Left ventricle myocardium superior (tissue), 1 donor: Measurements from ENCODE around the gene NCOA1. TPM values are rescaled to one million over a fixed set of nuclear protein-coding genes. Genes with fewer than 3 reads are reported as not detected.
"Not testable (repeated sequence)": the region's sequence is repeated elsewhere in the genome, so short reads cannot be mapped to it uniquely, and the experiment has no call there.

ENCODE experiments used
- ATAC-seq: fragments of 200-7000 bp; cut with Tn5 transposase; one replicate; pipeline ENCODE4 v1.9.1; 2020; ENCODE audit warnings: mild to moderate bottlenecking, moderate library complexity
- DNase-seq: peaks from one replicate; pipeline ENCODE4 v3.0.0-alpha.2; 2020
- intact Hi-C: fragments of 100-400 bp; cut with micrococcal nuclease; formaldehyde crosslinking; loops from one replicate; pipeline ENCODE4 v1.11.0; 2022
- total RNA-seq: library from RNA; stranded (reverse); fragmentation: NEBNext Ultra II Directional; extraction: Animal tissue kit (Norgen Biotek cat#: 25700); gene quantifications from one replicate; pipeline ENCODE4 v1.2.1, GENCODE V29; 2021
- donor health status: DM: no; HTN: yes; CAD: no; lungs with severe emphysema.

Gene NCOA1
- total RNA-seq, 1 donor from 2014 or later = 34.3 TPM

DNA sequence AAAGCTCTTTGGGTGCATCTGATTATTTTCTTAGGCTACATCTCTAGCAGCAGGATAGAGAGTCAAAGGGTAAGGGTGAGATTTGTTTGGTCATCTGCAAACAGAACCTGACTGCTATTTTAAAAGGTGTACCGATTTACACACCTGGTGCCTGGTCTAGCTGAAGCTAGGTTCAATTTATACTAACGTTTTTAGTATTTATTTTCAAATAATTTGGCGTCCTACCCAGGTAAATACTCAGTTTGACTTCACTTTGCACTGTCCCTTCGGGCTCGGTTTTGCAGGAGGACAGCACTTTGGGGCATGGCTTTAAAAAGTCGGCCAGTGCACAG is 301.5 kb downstream of the NCOA1 start:
- intact Hi-C loops = no loop called here
- no peak for DNase-seq
- ATAC-seq = no peak

DNA sequence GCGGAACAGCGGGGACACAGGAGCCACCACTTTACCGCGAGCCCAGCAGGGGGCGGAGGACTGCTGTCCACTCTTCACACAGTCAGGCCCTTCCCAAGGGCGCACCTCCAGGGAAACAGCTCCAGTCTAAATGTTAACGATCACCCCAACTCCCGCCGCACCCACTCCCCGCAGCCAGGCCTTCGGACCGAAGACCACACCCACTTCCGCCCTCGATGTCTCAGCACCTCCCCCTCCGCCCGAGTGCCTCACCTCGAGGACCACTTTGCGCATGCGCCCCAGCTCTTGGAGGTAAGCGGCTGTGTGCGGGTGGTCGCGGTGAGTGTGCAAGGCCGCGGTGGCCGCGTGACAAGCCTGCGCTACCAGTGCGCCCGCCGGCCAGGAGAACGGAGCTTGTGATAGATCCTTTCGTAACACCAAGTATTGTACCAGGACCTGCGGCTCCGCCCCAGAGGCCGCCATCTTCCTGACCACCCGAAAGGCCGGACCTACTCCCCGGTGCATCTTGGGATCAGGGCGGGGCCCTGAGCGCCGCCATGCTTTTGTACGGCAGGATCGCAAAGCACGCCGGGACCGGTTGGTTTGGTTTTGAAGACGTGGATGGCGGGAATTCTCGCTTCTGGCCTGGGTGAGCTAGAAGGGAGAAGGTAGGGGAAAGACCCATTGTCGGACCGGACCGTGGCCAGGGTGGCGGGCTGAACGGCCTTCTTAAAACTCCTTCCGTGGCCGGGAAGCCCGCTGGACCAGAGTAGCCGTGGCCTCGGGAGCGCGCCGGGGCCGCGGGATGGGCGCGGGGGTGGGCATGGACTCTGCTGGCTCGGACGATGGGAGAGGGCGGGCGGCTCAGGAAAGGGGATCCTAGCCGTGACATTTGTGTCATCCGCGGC is 302.1 kb downstream of the NCOA1 start, which contains the start of the genes CENPO and PTRHD1:
Gene CENPO, plus strand, starts transcription at position 552 of the 887 bp plus-strand sequence. CDS start 495 bp downstream, outside the sequence.
Gene PTRHD1, minus strand, starts transcription at position 518 of the 887 bp plus-strand sequence. Its CDS starts 14 bp downstream, at position 504.
- intact Hi-C loops = no loop called here
- ATAC-seq (peak; percentile 99), DNase-seq (peak; percentile 97)

DNA sequence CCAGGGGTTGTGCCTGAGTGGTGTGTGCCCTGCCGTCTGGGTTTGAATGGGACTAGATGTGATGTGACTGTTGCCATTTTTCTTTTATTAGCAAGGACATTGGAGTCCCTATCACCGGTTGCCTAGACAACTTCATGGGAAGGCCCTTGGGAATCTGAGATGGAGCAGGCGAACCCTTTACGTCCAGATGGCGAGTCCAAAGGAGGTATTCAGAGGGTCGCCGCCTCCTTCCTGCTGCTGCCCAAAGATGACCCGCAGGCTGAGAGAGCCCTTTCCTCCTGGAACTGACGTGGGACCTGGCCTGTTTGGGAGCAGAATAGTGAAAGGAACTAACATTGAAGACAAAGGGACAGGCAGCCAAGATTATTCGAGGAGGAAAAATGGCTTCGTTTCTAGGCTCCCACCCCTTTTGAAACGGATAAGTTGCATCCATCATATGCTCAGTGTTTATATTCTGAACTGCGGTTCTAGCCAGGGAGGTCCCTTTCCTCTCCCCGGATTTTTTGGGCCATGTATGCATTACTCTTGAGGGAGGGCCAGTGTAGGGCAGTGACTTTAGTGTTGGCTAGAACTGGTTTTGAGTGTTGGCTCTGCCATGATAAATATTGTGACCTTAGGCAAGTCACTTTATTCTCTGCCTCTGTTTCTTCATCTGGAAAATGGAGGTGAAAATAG is 302.8 kb downstream of the NCOA1 start:
- ATAC-seq = no peak
- no peak for DNase-seq
- intact Hi-C loops = no loop called here

DNA sequence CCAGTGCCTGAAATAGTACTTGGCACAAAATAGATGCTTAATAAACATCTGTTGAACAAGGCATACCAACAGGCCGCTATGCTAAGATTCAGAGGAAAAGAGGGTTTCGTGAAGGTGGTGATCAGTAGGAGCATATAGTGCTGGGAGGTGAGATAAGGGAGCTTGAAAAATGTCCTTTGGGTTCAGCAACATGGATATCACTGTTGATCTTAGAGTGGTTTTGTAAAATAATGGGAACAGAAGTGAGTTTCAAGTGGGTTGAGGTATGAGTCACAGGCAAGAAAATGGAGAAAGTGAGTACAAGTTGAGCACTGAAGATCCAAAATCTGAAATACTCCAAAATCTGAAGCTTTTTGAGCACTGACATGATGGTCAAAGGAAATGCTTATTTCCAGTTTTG is 306.6 kb downstream of the NCOA1 start:
- ATAC-seq = no peak

DNA sequence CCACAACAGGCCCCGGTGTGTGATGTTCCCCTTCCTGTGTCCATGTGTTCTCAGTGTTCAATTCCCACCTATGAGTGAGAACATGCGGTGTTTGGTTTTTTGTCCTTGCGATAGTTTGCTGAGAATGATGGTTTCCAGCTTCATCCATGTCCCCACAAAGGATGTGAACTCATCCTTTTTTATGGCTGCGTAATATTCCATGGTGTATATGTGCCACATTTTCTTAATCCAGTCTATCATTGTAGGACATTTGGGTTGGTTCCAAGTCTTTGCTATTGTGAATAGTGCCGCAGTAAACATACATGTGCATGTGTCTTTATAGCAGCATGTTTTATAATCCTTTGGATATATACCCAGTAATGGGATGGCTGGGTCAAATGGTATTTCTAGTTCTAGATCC is 309.4 kb downstream of the NCOA1 start:
- intact Hi-C loops, ATAC-seq: not testable (repeated sequence)

More for the DNA sequence above, 306.6 kb downstream of the NCOA1 start:
- intact Hi-C loops = no loop called here
- DNase-seq = no peak

DNA sequence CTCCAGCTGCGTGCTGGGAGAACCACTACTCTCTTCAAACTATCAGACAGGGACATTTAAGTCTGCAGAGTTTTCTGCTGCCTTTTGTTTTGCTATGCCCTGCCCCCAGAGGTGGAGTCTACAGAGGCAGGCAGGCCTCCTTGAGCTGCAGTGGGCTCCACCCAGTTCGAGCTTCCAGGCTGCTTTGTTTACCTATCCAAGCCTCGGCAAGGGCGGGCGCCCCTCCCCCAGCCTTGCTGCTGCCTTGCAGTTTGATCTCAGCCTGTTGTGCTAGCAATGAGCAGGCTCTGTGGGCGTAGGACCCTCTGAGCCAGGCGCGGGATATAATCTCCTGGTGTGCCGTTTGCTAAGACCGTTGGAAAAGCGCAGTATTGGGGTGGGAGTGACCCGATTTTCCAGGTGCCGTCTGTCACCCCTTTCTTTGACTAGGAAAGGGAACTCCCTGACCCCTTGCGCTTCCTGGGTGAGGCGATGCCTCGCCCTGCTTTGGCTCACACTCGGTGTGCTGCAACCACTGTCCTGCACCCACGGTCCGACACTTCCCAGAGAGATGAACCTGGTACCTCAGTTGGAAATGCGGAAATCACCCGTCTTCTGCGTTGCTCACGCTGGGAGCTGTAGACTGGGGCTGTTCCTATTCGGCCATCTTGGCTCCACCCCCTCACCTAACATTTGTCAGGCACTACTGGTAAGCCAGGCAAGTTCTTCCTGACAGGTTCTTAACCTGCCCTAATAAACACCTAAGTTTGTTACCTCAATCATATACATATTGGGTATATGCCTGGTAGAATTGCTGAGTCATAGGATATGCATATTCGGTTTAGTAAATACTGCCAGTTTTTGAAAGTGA is 315.0 kb downstream of the NCOA1 start:
- ATAC-seq, intact Hi-C loops, DNase-seq: not testable (repeated sequence)

More for the DNA sequence above, 309.4 kb downstream of the NCOA1 start:
- not testable (repeated sequence) for DNase-seq

DNA sequence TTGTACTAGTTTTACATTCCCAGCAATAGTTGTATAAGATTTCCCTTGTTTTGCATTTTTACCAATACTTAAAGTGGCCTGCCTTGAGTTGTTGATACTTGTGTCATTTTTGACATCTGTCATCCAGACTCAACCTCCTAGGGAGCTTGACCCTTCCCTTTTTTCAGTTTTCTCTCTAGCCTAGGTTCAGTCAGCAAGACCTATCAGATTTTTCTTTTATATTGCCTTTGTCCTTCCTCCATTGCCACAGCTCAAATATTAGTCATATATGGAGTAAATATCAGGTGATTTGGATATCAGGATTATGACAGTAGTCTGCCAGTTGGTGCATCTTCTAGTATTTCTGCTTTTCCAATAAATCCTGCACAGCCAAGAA is 315.6 kb downstream of the NCOA1 start:
- intact Hi-C loops = no loop called here
- ATAC-seq (no peak), DNase-seq (no peak)

DNA sequence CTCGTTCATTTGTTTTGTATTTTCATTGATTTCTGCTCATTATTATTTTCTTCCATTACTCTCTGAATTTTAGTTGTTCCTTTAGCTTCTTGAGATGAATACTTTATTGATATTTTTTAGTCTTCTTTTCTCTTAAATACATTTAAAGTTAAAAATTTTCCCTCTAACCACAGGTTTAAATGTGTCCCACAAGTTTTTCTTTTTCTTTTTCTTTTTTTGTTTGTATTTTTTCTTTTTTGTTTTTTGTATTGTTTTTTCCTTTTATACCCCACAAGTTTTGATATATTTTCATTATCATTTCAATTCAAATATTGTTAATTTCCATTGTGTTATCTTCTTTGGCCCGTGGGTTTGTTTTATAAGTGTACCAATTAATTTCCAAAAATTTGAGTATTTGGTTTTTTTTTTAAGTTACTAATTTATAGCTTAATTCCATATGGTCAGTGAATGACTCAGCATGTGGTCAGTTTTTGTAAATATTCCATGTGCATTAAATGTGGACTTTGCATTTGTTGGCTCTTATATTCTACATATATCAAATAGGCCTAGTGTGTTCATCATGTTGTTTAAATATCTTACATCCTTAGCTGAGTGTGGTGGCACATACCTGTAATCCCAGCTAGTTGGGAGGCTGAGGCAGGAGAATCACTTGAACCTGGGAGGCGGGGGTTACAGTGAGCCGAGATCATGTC is 318.4 kb downstream of the NCOA1 start:
- intact Hi-C loops = no loop called here
- ATAC-seq (no peak), DNase-seq (no peak)

DNA sequence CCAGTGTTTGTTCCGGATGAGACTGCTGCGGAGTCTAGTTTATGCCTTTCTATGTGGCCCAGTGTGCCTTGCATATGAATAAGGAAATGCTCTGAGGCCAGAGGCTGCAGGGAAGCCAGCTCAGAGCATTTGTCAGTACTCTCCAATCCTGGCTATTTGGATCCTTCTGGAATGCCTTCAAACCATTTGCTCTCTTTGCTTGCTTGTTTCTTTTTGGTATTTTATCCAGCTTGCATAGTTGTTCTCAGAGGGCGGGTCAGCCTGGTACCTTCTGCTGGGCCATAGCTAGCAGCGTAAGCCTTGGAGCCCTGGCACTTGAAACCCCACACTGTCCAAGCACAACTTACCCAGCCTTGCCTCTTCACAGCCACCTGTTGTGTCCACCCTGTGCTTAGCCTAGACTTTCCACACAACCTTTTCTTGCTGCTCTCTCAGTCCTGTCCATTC is 322.7 kb downstream of the NCOA1 start:
- intact Hi-C loops = no loop called here
- no peak for ATAC-seq
- DNase-seq = no peak

DNA sequence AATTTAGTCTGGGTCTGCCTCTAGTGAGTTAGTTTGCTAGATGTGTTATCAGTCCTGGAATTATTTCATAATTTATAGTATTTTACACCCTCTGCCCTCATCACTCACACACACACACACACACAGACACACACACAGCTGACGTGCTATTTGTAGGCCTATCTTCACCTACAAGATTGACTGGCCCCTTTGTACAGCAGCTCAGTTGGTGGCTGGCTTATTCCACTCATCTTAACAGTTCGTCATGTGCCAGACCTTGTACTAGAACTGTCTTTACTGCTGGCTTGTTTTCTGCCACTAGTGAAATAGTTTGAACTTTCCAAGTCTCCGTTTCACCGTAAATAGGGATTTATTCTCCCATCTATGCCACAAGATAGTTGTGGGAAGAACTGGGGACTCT is 323.5 kb downstream of the NCOA1 start:
- DNase-seq = no peak
- no peak for ATAC-seq
- intact Hi-C loops = no loop called here

DNA sequence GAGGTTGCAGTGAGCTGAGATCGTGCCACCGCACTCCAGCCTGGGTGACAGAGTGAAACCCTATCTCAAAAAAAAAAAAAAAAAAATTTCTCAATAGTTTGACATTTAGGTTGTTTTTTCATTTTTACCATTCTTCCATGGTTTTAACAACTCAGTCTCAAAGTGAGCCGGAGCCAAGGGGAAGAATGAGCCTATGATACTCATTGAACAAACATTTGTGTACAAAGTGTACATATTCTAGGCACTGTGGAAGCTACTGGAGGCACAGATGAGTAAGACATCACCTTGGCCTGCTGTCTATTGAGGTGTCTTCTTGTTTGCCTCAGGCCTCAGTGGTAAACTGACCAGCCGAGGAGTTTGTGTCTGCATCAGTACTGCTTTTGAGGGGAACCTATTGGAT is 324.1 kb downstream of the NCOA1 start:
- intact Hi-C loops = no loop called here
- DNase-seq (no peak), ATAC-seq (no peak)

DNA sequence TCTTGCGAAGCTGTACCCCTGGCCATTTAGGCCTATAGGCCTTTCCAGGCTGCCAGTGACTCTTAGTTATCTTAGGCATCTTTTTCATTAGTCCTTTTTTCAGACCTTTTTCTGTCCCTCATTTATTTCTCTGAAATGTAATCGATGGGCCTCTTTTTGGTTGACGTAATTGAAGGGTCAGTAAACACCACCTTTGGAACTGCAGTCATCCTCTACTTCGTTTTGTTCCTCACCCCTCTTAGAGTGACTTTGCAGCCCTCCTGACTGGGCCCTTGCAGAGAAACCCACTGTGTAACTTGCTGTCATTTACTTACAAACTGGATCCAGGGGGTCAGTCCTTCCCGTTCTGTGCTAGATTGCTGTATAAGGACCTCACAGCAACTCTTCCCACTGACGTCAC is 325.4 kb downstream of the NCOA1 start:
- no peak for ATAC-seq
- no peak for DNase-seq
- intact Hi-C loops = no loop called here

DNA sequence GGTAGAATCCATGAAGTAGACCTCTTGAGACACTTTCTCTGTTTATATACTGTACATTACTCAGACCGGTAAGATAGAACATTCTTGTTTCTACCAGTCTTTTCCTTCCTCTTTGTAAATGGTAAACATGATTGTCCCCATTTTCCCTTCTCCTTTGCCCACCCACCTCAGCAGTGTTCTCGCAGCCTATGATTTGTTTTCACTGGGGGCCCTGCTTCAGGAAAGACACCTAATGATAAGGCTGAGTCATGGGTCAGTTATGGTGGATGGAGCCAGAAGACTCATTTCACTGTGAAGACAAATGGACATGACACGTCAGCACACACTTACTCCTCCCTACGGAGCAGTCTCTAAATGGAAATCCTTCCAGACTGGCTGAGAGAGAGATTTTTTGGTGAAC is 325.8 kb downstream of the NCOA1 start:
- DNase-seq (no peak), ATAC-seq (no peak)
- intact Hi-C loops = no loop called here

DNA sequence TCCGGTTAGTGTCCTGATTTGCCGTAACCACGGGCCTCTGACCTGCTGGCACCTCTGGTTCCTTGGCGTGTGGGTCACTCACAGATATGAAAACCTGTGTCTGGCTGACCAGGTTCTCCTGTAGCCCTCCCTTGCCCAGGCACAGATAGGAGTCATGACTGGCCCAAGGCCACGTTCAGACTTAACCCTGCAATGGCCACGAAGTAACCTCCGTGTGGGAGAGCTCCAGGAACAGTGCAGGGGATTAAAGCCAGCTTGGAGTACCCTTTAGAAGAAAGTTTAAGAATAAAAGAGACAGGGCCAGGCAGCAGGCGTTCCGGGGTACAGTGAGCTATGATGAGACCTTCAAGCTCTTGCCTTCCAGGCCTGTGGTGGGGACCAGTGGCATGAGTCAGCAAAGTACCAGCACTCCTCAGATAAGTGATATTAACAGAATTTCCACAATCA is 327.7 kb downstream of the NCOA1 start:
- DNase-seq = no peak
- intact Hi-C loops = no loop called here
- ATAC-seq = peak; percentile 67

DNA sequence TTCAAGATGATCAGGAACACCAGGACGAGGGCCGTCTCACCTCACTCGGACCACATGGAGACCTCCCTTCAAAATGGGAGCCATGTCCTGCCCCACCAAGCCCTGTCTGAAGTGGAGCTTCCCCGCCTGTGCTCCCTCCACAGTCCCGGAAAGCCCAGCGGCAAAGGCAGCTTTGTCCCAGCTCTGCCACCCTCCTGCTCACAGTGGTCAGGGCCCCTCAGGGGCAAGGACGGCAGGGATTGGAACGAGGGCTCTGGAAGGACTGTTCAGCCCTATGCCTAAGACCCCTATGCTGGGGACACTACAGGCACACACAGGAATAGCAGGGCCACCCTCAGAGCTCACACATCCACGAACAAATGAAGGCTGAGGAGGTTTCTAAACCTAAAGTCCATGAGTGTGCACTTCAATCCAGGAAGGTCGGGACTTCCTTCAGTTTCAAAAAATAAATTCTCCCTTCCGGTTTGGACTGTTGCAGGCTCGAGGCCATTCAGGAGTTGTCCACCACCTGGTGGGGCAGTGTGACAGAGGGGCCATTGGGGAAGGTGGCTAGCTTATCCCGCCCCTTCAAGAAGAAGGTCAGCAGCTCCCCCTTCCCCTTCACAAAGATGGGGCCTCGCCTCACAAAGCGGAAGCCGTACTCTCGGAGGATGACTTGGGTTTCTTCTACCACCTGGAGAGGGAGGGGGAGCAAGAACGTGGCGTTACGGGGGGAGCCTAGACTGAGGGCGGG is 328.6 kb downstream of the NCOA1 start:
- no peak for ATAC-seq
- intact Hi-C loops = no loop called here
- DNase-seq = no peak

DNA sequence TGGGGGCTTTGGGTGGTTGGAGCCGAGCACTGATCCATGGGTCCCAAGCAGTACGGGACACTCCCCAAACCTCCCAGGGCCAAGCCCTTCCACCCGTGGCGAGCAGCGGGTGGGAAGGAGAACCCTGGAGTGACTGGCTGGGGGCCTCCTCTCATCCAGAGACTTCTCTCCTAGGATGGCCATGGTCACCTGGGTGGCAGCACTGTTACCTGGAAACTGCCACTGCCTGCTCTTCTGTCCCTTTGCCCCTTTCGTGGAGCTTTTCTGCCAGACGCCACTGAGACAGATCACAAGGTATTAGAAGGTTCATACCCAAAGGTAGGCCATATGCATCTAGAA is 329.1 kb downstream of the NCOA1 start:
- no peak for ATAC-seq
- intact Hi-C loops = no loop called here

More for the DNA sequence above, 329.1 kb downstream of the NCOA1 start:
- no peak for DNase-seq
